Activated CD4-positive, alpha-beta T cell treated with anti-CD3 and anti-CD28 coated beads for 24 hours (primary cell): ENCODE measurements around the gene CACNA1S.

Experiments used
- DNase-seq, 2 donors: peaks; one replicate each; pipeline ENCODE4 v3.0.0-alpha.2; 2020; ENCODE audit warnings: low read depth in 2 of 2

Gene CACNA1S

GRCh38 chr1:201116091-201116490 is 3.9 kb upstream of the CACNA1S start:
- no peak for DNase-seq

GRCh38 chr1:201115390-201115937 is 3.2 kb upstream of the CACNA1S start:
- no peak for DNase-seq

- peak; percentile 60 to 66 for DNase-seq
These were observed 2.3 kb upstream of the CACNA1S start for GRCh38 chr1:201114245-201115131.

- no peak for DNase-seq
These were observed 1.4 kb upstream of the CACNA1S start for GRCh38 chr1:201113451-201114244.

- DNase-seq, result no peak
These were observed 700 bp upstream of the CACNA1S start for GRCh38 chr1:201112926-201113325.

GRCh38 chr1:201111672-201112071 is 554 bp downstream of the CACNA1S start:
- DNase-seq, result no peak

GRCh38 chr1:201111156-201111555 is 1.1 kb downstream of the CACNA1S start:
- no peak for DNase-seq

- no peak for DNase-seq
These were observed 1.6 kb downstream of the CACNA1S start for GRCh38 chr1:201110616-201111015.

GRCh38 chr1:201110138-201110537 is 2.1 kb downstream of the CACNA1S start:
- no peak for DNase-seq

GRCh38 chr1:201109651-201110050 is 2.6 kb downstream of the CACNA1S start:
- DNase-seq, result no peak

GRCh38 chr1:201108614-201109013 is 3.6 kb downstream of the CACNA1S start:
- no peak for DNase-seq

GRCh38 chr1:201105688-201106087 is 6.5 kb downstream of the CACNA1S start:
- DNase-seq, result no peak

- no peak for DNase-seq
These were observed 8.1 kb downstream of the CACNA1S start for GRCh38 chr1:201104141-201104540.

GRCh38 chr1:201103666-201104065 is 8.6 kb downstream of the CACNA1S start:
- DNase-seq, result no peak

GRCh38 chr1:201100169-201100930 is 11.9 kb downstream of the CACNA1S start:
- DNase-seq, result no peak

GRCh38 chr1:201098992-201099677 is 13.1 kb downstream of the CACNA1S start:
- DNase-seq, result no peak

GRCh38 chr1:201096977-201097856 is 15.0 kb downstream of the CACNA1S start:
- no peak for DNase-seq

GRCh38 chr1:201096041-201096461 is 16.2 kb downstream of the CACNA1S start:
- DNase-seq, result no peak

GRCh38 chr1:201095581-201095980 is 16.6 kb downstream of the CACNA1S start:
- DNase-seq, result no peak

GRCh38 chr1:201094832-201095231 is 17.4 kb downstream of the CACNA1S start:
- no peak for DNase-seq
